Heart left ventricle (tissue), 16 donors: ENCODE measurements around the gene ACOT6. TPM values are rescaled to one million over a fixed set of nuclear protein-coding genes. Genes with fewer than 3 reads are reported as not detected.

Experiments
- ATAC-seq, 4 donors: fragments of 200-7000 bp; cut with Tn5 transposase; one replicate each; pipeline ENCODE4 v1.9.1; 2020 to 2022; ENCODE audit warnings: moderate library complexity in 4 of 4, mild to moderate bottlenecking in 3 of 4, moderate number of reproducible peaks in 1 of 4
- DNase-seq, 5 donors: peaks; one replicate each; pipeline ENCODE4 v3.0.0-alpha.2; 2020
- H3K27ac ChIP-seq, 12 donors: fragments of 200-600 bp; sonication (generic) in 4 of 12; one replicate each; pipeline versions ENCODE4 v1.5.0 to v1.8.0; 2016 to 2022; ENCODE audit warnings: mild to moderate bottlenecking in 2 of 12
- H3K27me3 ChIP-seq, 9 donors: fragments of 200-600 bp; sonication (generic) in 2 of 9; one replicate each; pipeline versions ENCODE4 v1.5.1 to v1.8.0; 2016 to 2022; ENCODE audit warnings: mild to moderate bottlenecking in 3 of 9
- H3K36me3 ChIP-seq, 9 donors: fragments of 200-600 bp; sonication (generic) in 2 of 9; one replicate each; pipeline versions ENCODE4 v1.5.0 to v1.8.0; 2018 to 2022; ENCODE audit warnings: mild to moderate bottlenecking in 2 of 9
- H3K4me1 ChIP-seq, 12 donors: fragments of 200-600 bp; sonication (generic) in 4 of 12; one replicate each; pipeline versions ENCODE4 v1.5.0 to v1.8.0; 2016 to 2022; ENCODE audit warnings: mild to moderate bottlenecking in 3 of 12
- H3K4me3 ChIP-seq, 12 donors: fragments of 200-600 bp; sonication (generic) in 4 of 12; one replicate each; pipeline versions ENCODE4 v1.5.0 to v1.8.0; 2017 to 2022; ENCODE audit warnings: mild to moderate bottlenecking in 9 of 12, moderate library complexity in 4 of 12
- H3K9me3 ChIP-seq, 12 donors: fragments of 200-600 bp; sonication (generic) in 4 of 12; one replicate each; pipeline versions ENCODE4 v1.5.0 to v1.8.0; 2016 to 2022; ENCODE audit warnings: mild to moderate bottlenecking in 1 of 12
- POLR2A ChIP-seq, 2 donors: fragments of 450-650 bp; IDR thresholded peaks; one replicate each; pipeline ENCODE4 v1.6.1; 2017; ENCODE audit warnings: antibody characterized with exemption in 2 of 2, mild to moderate bottlenecking in 2 of 2, moderate library complexity in 2 of 2
- WGBS, 4 donors: extraction: QIAGEN DNeasy Blood & Tissue Kit in 2 of 4; methylation state at CpG; one replicate each; pipeline versions ENCODE4 v1.1.5 to v1.1.7; 2013 to 2018; 5-methylcytosine and 5-hydroxymethylcytosine counted together
- intact Hi-C, 10 donors: fragments of 100-400 bp; cut with DNase I; formaldehyde crosslinking; loops; one replicate each; pipeline versions ENCODE4 v1.11.1 to v1.14.2; 2022
- polyA plus RNA-seq, 2 donors: library from polyadenylated mRNA; stranded (reverse); fragments of 200-250 nt; gene quantifications; one replicate each; pipeline ENCODE4 v1.2.3, GENCODE V29; 2013
- total RNA-seq, 9 donors: library from RNA; depleted of rRNA in 2 of 9; stranded (reverse); fragments of >200 nt in 2 of 9; fragmentation: NEBNext Ultra II Directional in 3 of 9; extraction: Animal tissue kit (Norgen Biotek cat#: 25700) in 3 of 9; gene quantifications; one replicate each; pipeline versions ENCODE4 v1.1.0 to v1.2.4, GENCODE V29; 2016 to 2023
- TF ChIP-seq, protein P1 (sequence below), 12 donors: fragments of 200-600 bp; sonication (generic) in 4 of 12; IDR thresholded peaks; one replicate each; pipeline versions ENCODE4 v1.5.0 to v1.8.0; 2018 to 2022; ENCODE audit warnings: antibody characterized with exemption in 12 of 12, mild to moderate bottlenecking in 5 of 12
- donor health status: ischemic (EF 13 %, LVEDD 7.1; RV severe dilation, severe dysfunction).
- donor health status: healthy with polysubstance abuse.
- donor health status: DM: no; HTN: yes; CAD: no.
- donor health status: DM: no; HTN: no; CAD: no.
- donor health status: ischemic (EF 25% LVEDD 6.9; RV normal size, moderate dysfunction).
- donor health status: ischemic (EF 25% LVEDD 5.7; RV mildly dilated, moderate dysfunction).
- donor health status: healthy.
- donor health status: DM: yes; HTN: yes; CAD: no.
- donor health status: ischemic (EF 35%, LVEDD 5.7; RV mildly dilated, moderate dysfunction).
- donor health status: nonischemic (EF 11% LVEDD 7.7; RV severe dilation, severe dysfunction).
- donor health status: DM: yes; HTN: yes; CAD: no.
- donor health status: PGD.
- donor health status: ischemic (EF 29% LVEDD 5.4; RV normal size, mild dysfunction).
- donor health status: nonischemic (EF 23%, LVEDD 6.1; RV moderate dilation, normal function).

The ACOT6 gene
- total and polyA plus RNA-seq, 11 donors, result 0.36 TPM; not detected in 10

DNA sequence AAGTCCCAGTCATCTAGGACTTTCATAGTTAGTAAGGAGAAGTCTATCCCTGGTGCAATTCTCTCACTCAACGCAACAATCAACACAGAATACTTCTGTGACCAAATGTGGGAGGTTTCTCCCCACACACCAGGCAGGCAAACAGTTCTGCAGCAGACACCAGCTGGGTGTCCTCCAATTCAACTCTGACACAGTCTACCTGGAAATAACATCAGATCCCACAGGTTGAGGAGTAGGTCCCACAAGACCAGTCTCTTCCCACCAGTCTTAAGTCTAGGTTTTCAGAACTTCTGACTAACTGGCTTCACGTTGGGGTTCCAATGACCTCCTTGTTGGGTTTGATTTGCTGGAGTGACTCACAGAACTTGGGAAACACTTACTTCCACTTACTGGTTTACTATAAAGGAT lies 14.8 kb downstream of the ACOT6 start:
- no peak overlapping the region for H3K4me3 ChIP-seq
- H3K27me3 ChIP-seq, result no peaks in the 10 kb centered on the region
- intact Hi-C loops, result loop anchor here in 1 of 10 donors (10.0 kb wide), 1 partner anchor 52 kb away; no protein-coding TSS in a partner anchor
- H3K9me3 ChIP-seq, result no peaks in the 10 kb centered on the region
- 88 to 92% (median 89%) methylated on average over 2 of the region's 2 CpGs for WGBS, 4 donors
- no peak for DNase-seq
- TF ChIP-seq, protein P1, sequence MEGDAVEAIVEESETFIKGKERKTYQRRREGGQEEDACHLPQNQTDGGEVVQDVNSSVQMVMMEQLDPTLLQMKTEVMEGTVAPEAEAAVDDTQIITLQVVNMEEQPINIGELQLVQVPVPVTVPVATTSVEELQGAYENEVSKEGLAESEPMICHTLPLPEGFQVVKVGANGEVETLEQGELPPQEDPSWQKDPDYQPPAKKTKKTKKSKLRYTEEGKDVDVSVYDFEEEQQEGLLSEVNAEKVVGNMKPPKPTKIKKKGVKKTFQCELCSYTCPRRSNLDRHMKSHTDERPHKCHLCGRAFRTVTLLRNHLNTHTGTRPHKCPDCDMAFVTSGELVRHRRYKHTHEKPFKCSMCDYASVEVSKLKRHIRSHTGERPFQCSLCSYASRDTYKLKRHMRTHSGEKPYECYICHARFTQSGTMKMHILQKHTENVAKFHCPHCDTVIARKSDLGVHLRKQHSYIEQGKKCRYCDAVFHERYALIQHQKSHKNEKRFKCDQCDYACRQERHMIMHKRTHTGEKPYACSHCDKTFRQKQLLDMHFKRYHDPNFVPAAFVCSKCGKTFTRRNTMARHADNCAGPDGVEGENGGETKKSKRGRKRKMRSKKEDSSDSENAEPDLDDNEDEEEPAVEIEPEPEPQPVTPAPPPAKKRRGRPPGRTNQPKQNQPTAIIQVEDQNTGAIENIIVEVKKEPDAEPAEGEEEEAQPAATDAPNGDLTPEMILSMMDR (IDR thresholded peaks at IDR 0.05), result no peak
- no peak for TF ChIP-seq POLR2A (IDR thresholded peaks at IDR 0.05)
- no peaks in the 10 kb centered on the region for H3K4me1 ChIP-seq
- H3K27ac ChIP-seq, result no peak overlapping the region
- no peaks in the 10 kb centered on the region for H3K36me3 ChIP-seq
- no peak for ATAC-seq

DNA sequence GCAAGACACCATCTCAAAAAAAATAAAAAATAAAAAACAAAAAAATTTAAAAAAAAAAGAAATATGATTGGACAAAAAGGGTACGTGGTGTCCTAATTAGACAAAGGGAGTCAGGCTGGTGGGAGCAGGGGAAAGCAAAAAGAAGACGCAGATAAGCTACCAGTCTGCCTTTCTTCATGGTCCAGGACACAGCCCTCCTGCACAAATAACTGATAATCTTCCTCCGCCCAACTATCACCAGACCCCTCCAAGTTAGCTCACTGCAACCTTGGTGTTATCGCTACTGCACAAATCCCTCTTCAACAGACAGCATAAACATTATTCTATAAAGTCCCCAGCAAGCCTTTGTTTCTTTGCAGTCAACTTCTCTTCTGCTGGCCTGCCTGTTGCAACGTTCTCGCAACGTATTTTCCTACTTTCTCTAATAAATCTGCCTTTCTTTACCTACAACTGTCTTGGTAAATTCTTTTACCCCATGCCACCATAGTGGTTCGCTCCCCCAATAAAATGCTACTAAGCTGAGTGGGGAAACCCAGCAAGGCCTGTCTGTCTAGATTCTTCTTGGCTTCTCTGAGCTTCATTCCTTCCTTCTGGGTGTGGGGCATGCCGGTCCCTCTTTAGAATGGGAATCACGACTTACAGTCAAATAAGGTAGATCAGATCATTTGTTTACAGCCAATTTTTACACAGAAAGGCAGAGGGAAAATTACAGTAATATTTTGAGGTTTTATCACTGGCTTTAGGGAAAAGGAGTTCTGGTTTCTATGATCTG lies 17.9 kb downstream of the ACOT6 start:
- Histone ChIP-seq H3K4me1 (peaks cover 0 to 19% (median 5%) of the 10 kb centered on the region in 12 donors), H3K27ac (no peak overlapping the region), H3K4me3 (no peak overlapping the region), H3K36me3 (no peaks in the 10 kb centered on the region), H3K9me3 (no peaks in the 10 kb centered on the region), H3K27me3 (peaks cover 0 to 8% (median 0%) of the 10 kb centered on the region in 9 donors)
- DNase-seq (no peak), ATAC-seq (no peak)
- intact Hi-C loops, result loop anchor here in 5 of 10 donors (5.0 kb wide), 2 partner anchors 123 to 138 kb away; partner anchors contain the start of gene RIOX1 (in 1 of the 5)
- TF ChIP-seq POLR2A (IDR thresholded peaks at IDR 0.05), result no peak
- TF ChIP-seq, protein P1 (IDR thresholded peaks at IDR 0.05), result no peak
- 82 to 87% (median 84%) methylated on average over 10 of the region's 10 CpGs for WGBS, 4 donors

DNA sequence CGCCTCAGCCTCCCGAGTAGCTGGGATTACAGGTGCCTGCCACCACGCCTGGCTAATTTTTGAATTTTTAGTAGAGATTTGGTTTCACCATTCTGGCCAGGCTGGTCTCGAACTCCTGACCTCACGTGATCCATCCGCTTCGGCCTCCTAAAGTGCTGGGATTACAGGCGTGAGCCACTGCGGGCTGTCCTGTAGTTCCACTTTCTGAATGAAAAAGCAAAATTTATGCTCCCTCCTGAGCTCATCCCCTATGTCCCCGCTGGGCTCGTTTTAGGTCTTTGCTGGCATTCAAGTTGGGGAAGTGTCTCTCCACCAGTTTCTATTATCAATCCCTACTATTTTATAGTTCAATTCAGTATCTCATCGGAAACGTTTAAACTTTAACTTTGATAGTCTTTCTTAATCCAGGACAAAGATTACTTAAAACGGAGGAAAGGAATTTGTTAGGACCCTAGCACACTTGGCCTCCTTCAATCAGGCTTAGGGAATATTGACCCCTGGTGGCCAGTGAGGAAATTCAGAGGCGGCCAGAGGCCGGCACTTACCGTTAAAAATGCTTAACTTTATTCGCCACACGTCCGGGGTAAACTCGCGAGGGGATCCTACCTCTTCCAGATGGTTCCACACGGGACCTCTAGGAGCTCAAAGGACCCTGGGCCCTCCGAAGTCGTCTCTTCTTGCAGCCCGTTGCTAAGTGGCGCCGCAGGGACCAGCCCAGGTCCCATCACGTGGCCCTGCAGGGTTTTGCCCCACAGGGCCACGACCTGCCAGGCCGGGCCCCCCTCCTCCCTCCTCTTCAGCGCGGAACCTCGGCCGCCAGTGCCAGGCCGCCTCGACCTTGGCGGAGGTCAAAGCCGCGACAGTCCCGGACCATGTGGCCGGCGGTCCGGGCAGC lies 21.0 kb downstream of the ACOT6 start:
- TF ChIP-seq, protein P1 (IDR thresholded peaks at IDR 0.05), result peak; percentile 75 to 94 (median 88)
- no peak for TF ChIP-seq POLR2A (IDR thresholded peaks at IDR 0.05)
- Histone ChIP-seq H3K27ac (peak overlapping the region in 11 of 12 donors; percentile 18 to 81 (median 70)), H3K36me3 (no peaks in the 10 kb centered on the region), H3K4me1 (peaks cover 0 to 19% (median 5%) of the 10 kb centered on the region in 12 donors), H3K27me3 (peaks cover 0 to 8% (median 0%) of the 10 kb centered on the region in 9 donors), H3K4me3 (peak overlapping the region; percentile 43 to 71 (median 62)), H3K9me3 (no peaks in the 10 kb centered on the region)
- DNase-seq (peak in 4 of 5 donors; percentile 47 to 74 (median 56)), ATAC-seq (peak; percentile 78 to 92 (median 90))
- 17 to 30% (median 20%) methylated on average over 28 to 44 of the region's 44 CpGs for WGBS, 4 donors
- intact Hi-C loops, result loop anchor here (1.0 to 5.0 kb wide), 4 partner anchors 125 to 141 kb away; partner anchors contain the start of gene RIOX1 (in 1 of the 10)
